Common myeloid progenitor, CD34-positive (primary cell): Measurements from ENCODE around the gene PLEKHA6.
A peak's percentile ranks its signal among the peaks of the same experiment; 100 is the strongest.

Source experiments
- CTCF ChIA-PET: fragments of 350-600 bp; sonication (Branson Sonifier 250); formaldehyde crosslinking; loops from one replicate; lab custom pipeline; 2021; ENCODE audit warnings: antibody characterized with exemption; lab: Charles Lee
- POLR2A ChIA-PET: fragments of 350-600 bp; sonication (Branson Sonifier 250); formaldehyde crosslinking; loops from one replicate; lab custom pipeline; 2021; ENCODE audit warnings: antibody characterized with exemption; lab: Charles Lee
- DNase-seq, 3 donors: peaks; one replicate each; pipeline versions ENCODE4 v3.0.0 to v3.0.0-alpha.2; 2013
- H3K27ac ChIP-seq, 2 experiments: 1 replicate in 1 of 2; 2 replicates in 1 of 2; pipeline ENCODE4 v1.7.0; 2013; ENCODE audit warnings: inconsistent platforms in 2 of 2, low read length in 2 of 2, mild to moderate bottlenecking in 2 of 2, low read depth in 1 of 2, moderate library complexity in 1 of 2; ENCODE audit not compliant: severe bottlenecking in 2 of 2, insufficient read depth in 1 of 2, poor library complexity in 1 of 2
- H3K27me3 ChIP-seq, 5 experiments: replicated peaks in 2 of 5; 1 replicate in 3 of 5; 2 replicates in 2 of 5; pipeline versions ENCODE4 v1.6.1 to v1.7.0; 2013; ENCODE audit warnings: low read length in 4 of 5, mild to moderate bottlenecking in 2 of 5, moderate library complexity in 2 of 5, inconsistent platforms in 1 of 5; ENCODE audit not compliant: insufficient read depth in 5 of 5, control insufficient read depth in 4 of 5
- H3K36me3 ChIP-seq, 4 experiments: 1 replicate in 2 of 4; 2 replicates in 2 of 4; pipeline versions ENCODE4 v1.6.1 to v1.7.0; 2013; ENCODE audit warnings: low read length in 3 of 4, control low read depth in 1 of 4, mild to moderate bottlenecking in 1 of 4; ENCODE audit not compliant: control insufficient read depth in 4 of 4, insufficient read depth in 4 of 4
- H3K4me1 ChIP-seq, 4 experiments: 1 replicate in 3 of 4; 2 replicates in 1 of 4; pipeline versions ENCODE4 v1.6.1 to v1.7.1; 2013; ENCODE audit warnings: low read length in 3 of 4, mild to moderate bottlenecking in 3 of 4, control low read depth in 1 of 4, inconsistent platforms in 1 of 4, moderate library complexity in 1 of 4; ENCODE audit not compliant: control insufficient read depth in 4 of 4, insufficient read depth in 4 of 4; ENCODE audit errors: control extremely low read depth in 1 of 4
- H3K4me3 ChIP-seq, 7 experiments: 1 replicate in 4 of 7; 2 replicates in 3 of 7; pipeline versions ENCODE4 v1.5.1 to v1.7.0; 2013; ENCODE audit warnings: mild to moderate bottlenecking in 7 of 7, low read length in 6 of 7, moderate library complexity in 6 of 7, inconsistent platforms in 2 of 7, low read depth in 2 of 7, control low read depth in 1 of 7; ENCODE audit not compliant: insufficient read depth in 4 of 7, control insufficient read depth in 1 of 7; ENCODE audit errors: extremely low read depth in 1 of 7
- H3K9me3 ChIP-seq, 5 experiments: 1 replicate in 4 of 5; 2 replicates in 1 of 5; pipeline versions ENCODE4 v1.6.1 to v1.7.1; 2013; ENCODE audit warnings: low read length in 4 of 5, mild to moderate bottlenecking in 2 of 5, inconsistent platforms in 1 of 5, low read depth in 1 of 5, moderate library complexity in 1 of 5; ENCODE audit not compliant: control insufficient read depth in 4 of 5, insufficient read depth in 2 of 5; ENCODE audit errors: control extremely low read depth in 1 of 5
- WGBS: methylation state at CpG from one replicate; pipeline ENCODE4 v1.1.5; 2013; ENCODE audit not compliant: insufficient coverage; 5-methylcytosine and 5-hydroxymethylcytosine counted together

PLEKHA6 gene

DNA sequence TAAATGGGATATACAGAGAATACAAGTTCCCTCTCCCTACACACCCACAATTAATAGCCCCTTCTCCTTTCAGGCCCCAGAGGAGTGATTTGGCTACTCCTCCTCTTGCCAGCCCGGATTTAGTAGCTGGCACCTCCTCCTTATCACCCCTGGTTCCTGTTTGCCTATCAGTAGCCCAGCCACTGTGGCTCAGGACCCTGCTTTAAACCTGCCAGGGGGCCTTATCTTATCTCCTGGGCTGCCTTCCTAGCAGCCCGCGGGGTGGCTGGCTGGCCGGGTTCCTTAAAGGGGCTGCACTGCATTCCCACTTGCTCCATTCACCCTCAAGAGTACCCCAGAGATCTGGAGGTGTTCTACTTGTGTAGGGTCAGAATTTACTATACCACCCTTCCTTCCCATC lies 70.4 kb downstream of the PLEKHA6 start:
- DNase-seq: peak; percentile 54 to 77 (median 59)
- Histone ChIP-seq H3K27me3 (no peaks in the 10 kb centered on the region), H3K27ac (no peak overlapping the region), H3K36me3 (no peaks in the 10 kb centered on the region), H3K4me1 (peaks cover 14 to 53% (median 44%) of the 10 kb centered on the region in 4 experiments), H3K9me3 (no peaks in the 10 kb centered on the region), H3K4me3 (peak overlapping the region in 1 of 7 experiments; percentile 4)
- ChIA-PET POLR2A (no interaction called here), CTCF (interaction anchor here (1.2 to 2.5 kb wide), 6 partner anchors 10 to 122 kb away, joined by 3 to 8 read pairs (median 4); no protein-coding TSS in a partner anchor)
- WGBS: 3% methylated on average over 4 of the region's 4 CpGs

DNA sequence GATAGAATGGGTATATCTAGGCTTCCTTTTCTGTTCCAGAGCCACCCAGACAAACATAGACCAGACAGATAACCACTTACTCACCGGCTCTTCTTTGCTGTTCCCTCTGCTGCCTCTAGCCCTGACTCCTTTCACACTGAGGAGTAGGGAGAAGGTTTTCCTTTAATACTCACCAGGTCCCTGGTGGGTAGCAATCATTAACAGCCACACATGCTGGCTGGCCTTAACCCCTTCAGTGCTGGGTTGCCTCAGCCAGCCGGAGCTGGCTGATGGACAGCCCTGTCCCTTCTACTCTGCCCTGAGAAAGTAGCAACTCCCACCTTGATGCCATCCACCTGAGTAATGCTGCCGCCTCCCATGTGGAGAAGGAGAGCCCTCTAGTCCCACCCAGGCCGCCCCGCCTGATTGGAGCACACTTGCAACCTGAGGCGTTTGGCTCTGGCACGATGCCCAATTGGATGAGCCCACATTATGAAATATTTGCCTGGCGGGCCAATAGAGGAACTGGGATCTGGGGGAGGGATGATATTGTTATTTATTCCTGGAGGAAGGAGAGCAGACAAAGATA lies 71.6 kb downstream of the PLEKHA6 start:
- ChIA-PET CTCF (interaction anchor here (1.0 to 2.5 kb wide), 6 partner anchors 9 to 69 kb away, joined by 3 to 8 read pairs (median 3); no protein-coding TSS in a partner anchor), POLR2A (no interaction called here)
- H3K9me3 ChIP-seq: no peaks in the 10 kb centered on the region
- DNase-seq: peak in 2 of 3 donors; percentile 53 to 55
- H3K27ac ChIP-seq: no peak overlapping the region
- no peaks in the 10 kb centered on the region for H3K36me3 ChIP-seq
- H3K27me3 ChIP-seq: no peaks in the 10 kb centered on the region
- peaks cover 14 to 61% (median 52%) of the 10 kb centered on the region in 4 experiments for H3K4me1 ChIP-seq
- 58% methylated on average over 5 of the region's 8 CpGs for WGBS
- no peak overlapping the region for H3K4me3 ChIP-seq

DNA sequence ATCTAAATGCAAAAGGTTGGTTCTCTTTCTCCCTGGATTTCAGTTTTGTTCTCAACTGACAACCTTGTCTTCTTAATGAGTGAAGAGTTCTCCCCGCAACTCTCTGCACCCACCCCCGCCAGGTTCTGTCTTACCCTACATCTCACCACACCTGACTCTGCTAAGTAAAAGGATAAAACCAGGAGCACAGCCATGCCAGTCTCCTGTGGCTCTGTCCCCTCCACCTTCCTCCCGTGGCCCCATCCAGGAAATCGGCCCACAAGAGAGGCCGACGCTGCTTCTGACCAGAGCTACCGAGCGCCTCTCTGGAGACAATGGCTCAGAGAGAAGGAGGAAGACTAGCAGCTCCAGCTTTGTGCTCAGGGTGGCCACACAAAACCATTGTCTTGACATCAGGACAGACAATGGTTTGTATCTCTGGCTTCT lies 72.2 kb downstream of the PLEKHA6 start:
- Histone ChIP-seq H3K4me1 (peaks cover 14 to 61% (median 52%) of the 10 kb centered on the region in 4 experiments), H3K36me3 (no peaks in the 10 kb centered on the region), H3K27ac (peak overlapping the region in 1 of 2 experiments; percentile 70), H3K27me3 (no peaks in the 10 kb centered on the region), H3K4me3 (peak overlapping the region in 4 of 7 experiments; percentile 10 to 64 (median 36)), H3K9me3 (no peaks in the 10 kb centered on the region)
- ChIA-PET POLR2A (interaction anchor here (0.9 to 1.0 kb wide), 2 partner anchors 27 to 75 kb away, joined by 3 read pairs; no protein-coding TSS in a partner anchor), CTCF (interaction anchor here (1.3 to 2.5 kb wide), 6 partner anchors 8 to 70 kb away, joined by 3 to 8 read pairs (median 4); no protein-coding TSS in a partner anchor)
- DNase-seq: no peak
- WGBS: 27% methylated on average over 8 of the region's 8 CpGs

DNA sequence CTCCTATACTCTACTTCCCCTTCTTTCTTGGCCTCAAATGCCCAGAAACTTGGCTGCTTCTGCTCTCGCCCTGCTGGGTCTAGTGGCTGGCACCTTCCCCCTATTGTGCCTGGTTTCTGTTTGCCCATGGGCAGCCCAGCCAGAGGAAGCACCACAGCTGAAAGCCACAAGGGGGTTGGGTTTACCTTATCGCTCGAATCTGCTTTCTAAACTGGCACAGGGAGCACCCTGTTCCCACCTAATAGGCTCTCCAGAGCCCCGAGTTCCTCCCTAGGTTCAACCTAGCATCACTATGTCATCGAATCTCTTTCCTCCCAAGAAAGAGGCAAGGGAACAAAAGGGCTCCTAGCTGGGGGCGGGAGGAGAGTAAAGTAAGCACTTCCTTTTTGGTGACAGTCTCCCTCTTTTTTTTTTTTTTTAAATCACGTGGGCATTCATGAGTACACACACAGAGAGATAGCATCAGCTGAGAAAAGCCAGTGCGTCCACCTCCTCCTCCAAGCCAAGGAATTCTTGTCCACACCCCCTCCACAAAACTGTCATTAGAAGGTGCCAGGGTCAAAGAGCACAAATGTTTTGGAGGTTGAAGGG lies 72.8 kb downstream of the PLEKHA6 start:
- DNase-seq: peak; percentile 78 to 95 (median 93)
- H3K4me1 ChIP-seq: peaks cover 14 to 61% (median 52%) of the 10 kb centered on the region in 4 experiments
- no peaks in the 10 kb centered on the region for H3K9me3 ChIP-seq
- H3K36me3 ChIP-seq: no peaks in the 10 kb centered on the region
- ChIA-PET POLR2A (interaction anchor here (0.6 to 1.0 kb wide), 3 partner anchors 11 to 76 kb away, joined by 3 read pairs; no protein-coding TSS in a partner anchor), CTCF (interaction anchor here (0.6 to 2.5 kb wide), 6 partner anchors 8 to 833 kb away, joined by 3 to 8 read pairs (median 4); no protein-coding TSS in a partner anchor)
- H3K27ac ChIP-seq: peak overlapping the region in 1 of 2 experiments; percentile 70
- H3K4me3 ChIP-seq: peak overlapping the region in 6 of 7 experiments; percentile 20 to 64 (median 38)
- 0% methylated on average over 6 of the region's 8 CpGs for WGBS
- H3K27me3 ChIP-seq: no peaks in the 10 kb centered on the region

DNA sequence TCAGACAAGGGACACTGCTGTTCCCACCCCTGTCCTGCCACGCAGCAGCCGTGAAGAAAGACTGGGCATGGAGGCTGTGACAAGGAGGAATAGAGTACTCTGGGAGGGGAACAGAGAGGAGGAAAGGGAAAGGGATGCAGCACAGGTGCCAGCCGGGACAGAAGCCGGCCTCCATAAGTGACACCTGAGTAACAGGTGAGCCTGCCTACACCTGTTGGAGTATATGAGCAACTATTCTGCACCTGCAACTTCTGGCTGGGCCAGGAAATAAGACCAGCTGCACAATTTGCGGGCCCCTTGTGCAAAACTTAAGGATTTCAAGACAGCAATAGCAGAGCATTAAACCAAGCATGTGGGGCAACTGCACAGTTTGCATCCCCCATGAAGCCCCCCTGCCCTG lies 73.4 kb downstream of the PLEKHA6 start:
- H3K27ac ChIP-seq: peak overlapping the region in 1 of 2 experiments; percentile 70
- no peaks in the 10 kb centered on the region for H3K27me3 ChIP-seq
- DNase-seq: no peak
- CTCF ChIA-PET: interaction anchor here (1.3 to 1.7 kb wide), 3 partner anchors 10 to 27 kb away, joined by 3 to 8 read pairs (median 4); no protein-coding TSS in a partner anchor
- POLR2A ChIA-PET: interaction anchor here (0.6 to 1.0 kb wide), 3 partner anchors 10 to 76 kb away, joined by 3 read pairs; no protein-coding TSS in a partner anchor
- no peaks in the 10 kb centered on the region for H3K36me3 ChIP-seq
- peaks cover 14 to 61% (median 52%) of the 10 kb centered on the region in 4 experiments for H3K4me1 ChIP-seq
- WGBS: 72% methylated on average over 5 of the region's 5 CpGs
- peak overlapping the region in 5 of 7 experiments; percentile 21 to 64 (median 51) for H3K4me3 ChIP-seq
- no peaks in the 10 kb centered on the region for H3K9me3 ChIP-seq

DNA sequence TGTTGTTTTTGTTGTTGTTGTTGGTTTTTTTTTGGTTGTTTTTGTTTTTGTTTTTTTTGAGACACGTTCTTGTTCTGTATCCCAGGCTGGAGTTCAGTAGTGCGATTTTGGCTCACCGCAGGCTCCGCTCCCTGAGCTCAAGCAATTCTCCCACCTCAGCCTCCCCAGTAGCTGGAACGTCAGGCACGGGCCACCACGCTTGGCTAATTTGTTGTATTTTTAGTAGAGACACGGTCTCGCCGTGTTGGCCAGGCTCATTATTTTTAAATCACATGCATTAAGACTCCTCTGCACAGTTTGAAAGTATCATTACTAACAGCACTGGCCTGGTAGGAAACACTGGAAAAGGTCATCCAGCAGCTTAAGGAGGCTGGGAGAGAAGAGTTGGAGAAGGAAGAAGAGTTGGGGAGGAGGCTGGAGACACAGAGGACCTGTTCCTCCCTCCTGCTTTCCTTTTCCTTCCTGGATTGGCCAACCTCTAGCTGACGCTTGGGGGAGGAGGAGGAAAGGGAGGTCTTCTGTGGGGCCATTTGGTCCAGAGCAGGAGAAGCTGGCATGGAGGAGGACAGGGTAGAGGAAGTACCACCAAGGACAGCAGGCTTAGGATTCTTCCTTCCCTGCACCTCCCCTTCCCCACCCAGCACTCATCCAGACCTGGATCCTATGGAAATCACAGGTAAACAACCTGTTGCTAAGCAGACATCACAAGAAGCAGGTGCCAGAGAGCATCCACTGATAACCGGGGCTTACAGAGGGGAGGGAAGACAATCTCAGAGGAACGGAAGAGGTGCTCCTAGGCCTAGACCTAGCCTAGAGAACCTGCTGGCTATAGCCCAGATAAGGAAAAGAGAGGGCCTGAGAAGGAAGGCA lies 74.1 kb downstream of the PLEKHA6 start:
- WGBS: 90% methylated on average over 7 of the region's 13 CpGs
- CTCF ChIA-PET: interaction anchor here (0.7 to 10.2 kb wide), 4 partner anchors 11 to 76 kb away, joined by 3 to 79 read pairs (median 4); partner anchors contain the start of gene PLEKHA6
- Histone ChIP-seq H3K9me3 (no peaks in the 10 kb centered on the region), H3K36me3 (no peaks in the 10 kb centered on the region), H3K27me3 (no peaks in the 10 kb centered on the region), H3K4me1 (peaks cover 14 to 61% (median 52%) of the 10 kb centered on the region in 4 experiments), H3K4me3 (peak overlapping the region in 2 of 7 experiments; percentile 56 to 64), H3K27ac (peak overlapping the region; percentile 10 to 70)
- no peak for DNase-seq
- POLR2A ChIA-PET: no interaction called here
